ENCODE measurements around the gene OR5D13.

The OR5D13 gene

GRCh38 chr11:55773138-55773537 is at the start of gene OR5D13:
Gene OR5D13 (plus strand): TSS chr11:55773438. CDS start chr11:55773438, 0 bp downstream.
- DNase-seq = no peak

- no peak for DNase-seq
Measured at GRCh38 chr11:55726715-55727324, 46.4 kb upstream of the OR5D13 start.

- DNase-seq = no peak
Measured at GRCh38 chr11:55732936-55733335, 40.3 kb upstream of the OR5D13 start.

GRCh38 chr11:55791606-55792005 is 18.4 kb downstream of the OR5D13 start:
- DNase-seq = no peak

- no peak for DNase-seq
Measured at GRCh38 chr11:55793321-55793720, 20.1 kb downstream of the OR5D13 start.

GRCh38 chr11:55795256-55795655 is 22.0 kb downstream of the OR5D13 start, which contains the start of gene OR5D14:
Gene OR5D14 (plus strand): TSS chr11:55795556. CDS start chr11:55795556, 0 bp downstream.
- no peak for DNase-seq

- no peak for DNase-seq
Measured at GRCh38 chr11:55806248-55806647, 33.0 kb downstream of the OR5D13 start.

GRCh38 chr11:55811067-55811466 is 37.8 kb downstream of the OR5D13 start, which contains the start of gene OR5L1:
Gene OR5L1 (plus strand): TSS chr11:55811367. CDS start chr11:55811467, 100 bp downstream.
- no peak for DNase-seq

- no peak for DNase-seq
Measured at GRCh38 chr11:55819330-55819729, 46.1 kb downstream of the OR5D13 start, which contains the start of gene OR5D18. Gene OR5D18 (plus strand): TSS chr11:55819630. CDS start chr11:55819630, 0 bp downstream.

Measured in activated CD8-positive, alpha-beta memory T cell treated with anti-CD3 and anti-CD28 coated beads for 24 hours (primary cell).